ENCODE measurements around the gene SKOR1. TPM values are rescaled to one million over a fixed set of nuclear protein-coding genes. Genes with fewer than 3 reads are reported as not detected.

SKOR1 gene
- total RNA-seq, 1 donor from 2014 or later, result not detected

DNA sequence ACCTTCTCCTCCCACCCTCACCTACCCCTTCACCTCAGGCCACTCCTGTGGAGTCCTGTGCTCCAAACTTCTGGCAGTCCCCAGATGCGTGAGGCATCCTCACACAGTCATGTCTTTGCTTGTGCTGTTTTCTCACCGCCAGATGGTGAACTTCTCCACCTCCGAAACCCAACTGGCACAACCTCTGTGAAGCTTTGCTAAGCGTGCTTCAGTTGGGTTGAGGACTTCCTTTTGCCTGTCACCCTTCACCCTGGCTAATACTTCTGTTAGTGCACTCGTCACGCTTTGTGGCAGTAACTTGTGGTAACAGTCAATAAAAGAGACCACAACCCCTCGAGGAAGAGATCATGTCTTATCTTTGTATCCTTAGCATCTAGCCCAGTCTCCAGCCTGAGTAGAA lies 42.0 kb upstream of the SKOR1 start:
- TF ChIP-seq, protein P1, sequence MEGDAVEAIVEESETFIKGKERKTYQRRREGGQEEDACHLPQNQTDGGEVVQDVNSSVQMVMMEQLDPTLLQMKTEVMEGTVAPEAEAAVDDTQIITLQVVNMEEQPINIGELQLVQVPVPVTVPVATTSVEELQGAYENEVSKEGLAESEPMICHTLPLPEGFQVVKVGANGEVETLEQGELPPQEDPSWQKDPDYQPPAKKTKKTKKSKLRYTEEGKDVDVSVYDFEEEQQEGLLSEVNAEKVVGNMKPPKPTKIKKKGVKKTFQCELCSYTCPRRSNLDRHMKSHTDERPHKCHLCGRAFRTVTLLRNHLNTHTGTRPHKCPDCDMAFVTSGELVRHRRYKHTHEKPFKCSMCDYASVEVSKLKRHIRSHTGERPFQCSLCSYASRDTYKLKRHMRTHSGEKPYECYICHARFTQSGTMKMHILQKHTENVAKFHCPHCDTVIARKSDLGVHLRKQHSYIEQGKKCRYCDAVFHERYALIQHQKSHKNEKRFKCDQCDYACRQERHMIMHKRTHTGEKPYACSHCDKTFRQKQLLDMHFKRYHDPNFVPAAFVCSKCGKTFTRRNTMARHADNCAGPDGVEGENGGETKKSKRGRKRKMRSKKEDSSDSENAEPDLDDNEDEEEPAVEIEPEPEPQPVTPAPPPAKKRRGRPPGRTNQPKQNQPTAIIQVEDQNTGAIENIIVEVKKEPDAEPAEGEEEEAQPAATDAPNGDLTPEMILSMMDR (IDR thresholded peaks at IDR 0.05), result no peak
- Histone ChIP-seq H3K9me3 (no peaks in the 10 kb centered on the region), H3K36me3 (no peaks in the 10 kb centered on the region), H3K27ac (no peak overlapping the region), H3K27me3 (no peaks in the 10 kb centered on the region), H3K4me1 (no peaks in the 10 kb centered on the region), H3K4me3 (no peak overlapping the region)
- intact Hi-C loops (cut with DNase I), result no loop called here
- DNase-seq (ENCODE audit: low spot score in 2 of 2), result no peak

DNA sequence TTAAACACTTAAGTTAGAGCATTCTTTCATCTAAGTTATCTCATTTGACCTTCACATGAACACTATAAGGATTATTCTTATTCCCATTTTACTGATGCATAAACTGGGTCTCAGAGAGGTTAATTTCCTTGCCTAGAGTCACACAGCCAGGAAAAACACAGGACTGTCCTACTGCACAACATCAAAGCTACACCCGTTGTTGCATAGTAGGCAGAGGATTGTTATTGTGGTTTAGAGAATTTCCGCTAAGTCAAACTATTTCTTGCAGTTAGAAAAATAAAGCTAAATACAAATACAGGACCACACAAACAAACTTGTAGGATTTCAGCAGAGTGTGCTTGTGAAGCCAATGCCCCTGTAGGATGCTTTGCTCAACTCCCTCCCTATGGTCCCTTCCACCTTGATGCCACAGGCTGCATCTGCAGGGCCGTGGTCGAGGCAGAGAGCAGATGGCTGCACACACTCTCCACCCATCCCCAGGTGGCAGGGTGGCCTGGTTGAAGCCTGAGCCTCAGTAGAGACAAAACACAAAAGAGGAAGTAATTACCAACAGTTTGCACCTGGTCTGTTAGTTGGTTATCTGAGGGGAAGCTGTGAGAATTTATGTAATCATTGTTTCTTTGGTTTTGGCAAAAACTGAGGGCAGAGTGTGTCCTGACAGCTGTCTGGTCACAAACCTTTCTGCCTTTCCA lies 41.1 kb upstream of the SKOR1 start:
- Histone ChIP-seq H3K27me3 (no peaks in the 10 kb centered on the region), H3K4me1 (no peaks in the 10 kb centered on the region), H3K27ac (no peak overlapping the region), H3K9me3 (no peaks in the 10 kb centered on the region), H3K36me3 (no peaks in the 10 kb centered on the region), H3K4me3 (no peak overlapping the region)
- TF ChIP-seq, protein P1 (IDR thresholded peaks at IDR 0.05), result no peak
- no peak for DNase-seq (ENCODE audit: low spot score in 2 of 2)
- intact Hi-C loops (cut with DNase I), result no loop called here

DNA sequence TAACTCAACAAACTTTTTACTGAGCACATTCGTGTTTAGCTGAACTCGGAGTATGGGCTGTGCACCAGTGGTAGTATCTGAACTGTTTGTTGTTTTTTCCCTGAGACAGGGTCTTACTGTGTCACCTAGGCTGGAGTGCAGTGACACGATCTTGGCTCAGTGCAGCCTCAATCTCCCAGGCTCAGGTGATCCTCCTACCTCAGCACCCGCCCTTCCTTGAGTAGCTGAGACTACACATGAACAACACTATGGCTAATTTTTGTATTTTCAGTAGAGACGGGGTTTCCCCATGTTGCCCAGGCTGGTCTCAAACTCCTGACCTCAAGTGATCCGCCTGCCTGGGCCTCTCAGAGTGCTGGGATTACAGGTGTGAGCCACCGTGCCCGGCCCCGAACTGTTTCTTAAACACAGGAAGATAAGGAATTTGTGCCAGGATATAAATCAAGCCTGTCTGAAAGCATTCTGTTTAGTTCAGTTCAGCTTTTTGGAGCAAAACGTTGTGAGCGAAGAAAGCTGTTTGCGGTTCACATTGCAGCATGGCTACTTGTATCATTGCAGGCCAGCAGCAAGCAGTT lies 40.4 kb upstream of the SKOR1 start:
- Histone ChIP-seq H3K27ac (no peak overlapping the region), H3K4me3 (no peak overlapping the region), H3K27me3 (no peaks in the 10 kb centered on the region), H3K9me3 (no peaks in the 10 kb centered on the region), H3K4me1 (no peaks in the 10 kb centered on the region), H3K36me3 (no peaks in the 10 kb centered on the region)
- no peak for DNase-seq (ENCODE audit: low spot score in 2 of 2)
- TF ChIP-seq, protein P1 (IDR thresholded peaks at IDR 0.05), result no peak
- intact Hi-C loops (cut with DNase I), result no loop called here

DNA sequence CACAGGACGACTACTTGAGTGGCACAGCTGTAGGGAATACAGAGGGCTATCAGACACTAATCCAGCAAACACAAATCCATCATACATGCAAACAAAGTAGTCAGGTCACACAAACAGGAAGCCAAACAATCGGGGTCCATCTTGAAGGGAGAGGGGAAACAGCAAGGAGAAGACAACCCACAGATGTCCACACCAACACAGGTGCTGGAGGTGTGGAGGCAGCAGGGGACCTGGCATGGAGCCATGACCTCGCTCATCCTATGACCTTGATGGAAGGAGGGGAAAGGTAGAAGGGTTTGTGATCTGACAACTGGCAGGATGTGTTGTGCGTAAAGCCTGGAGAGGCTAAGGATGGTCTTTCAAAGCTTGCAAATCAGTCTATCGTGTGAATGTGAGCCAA lies 39.9 kb upstream of the SKOR1 start:
- H3K27ac ChIP-seq, result no peak overlapping the region
- no peak overlapping the region for H3K4me3 ChIP-seq
- H3K4me1 ChIP-seq, result no peaks in the 10 kb centered on the region
- H3K9me3 ChIP-seq, result no peaks in the 10 kb centered on the region
- H3K36me3 ChIP-seq, result no peaks in the 10 kb centered on the region
- DNase-seq (ENCODE audit: low spot score in 2 of 2), result no peak
- TF ChIP-seq, protein P1 (IDR thresholded peaks at IDR 0.05), result no peak
- intact Hi-C loops (cut with DNase I), result no loop called here
- no peaks in the 10 kb centered on the region for H3K27me3 ChIP-seq

DNA sequence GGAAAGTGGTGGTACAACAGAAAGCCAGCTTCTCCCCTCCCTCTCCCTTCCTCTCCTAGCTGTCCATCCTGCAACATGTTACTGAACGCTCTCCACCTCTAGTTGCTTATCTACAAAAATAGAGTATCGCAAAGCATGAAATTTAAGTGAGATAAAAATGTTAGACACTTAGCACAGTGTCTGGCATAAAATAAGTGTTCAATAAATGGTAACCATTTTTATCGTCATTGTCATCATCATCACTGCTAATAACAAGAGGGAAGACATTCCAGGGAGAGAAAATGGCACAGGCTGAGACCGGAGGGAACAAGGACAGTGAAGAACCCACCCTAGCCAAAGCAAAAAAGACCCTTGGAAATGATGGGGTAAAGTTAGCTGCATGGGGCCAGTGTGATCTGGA lies 38.7 kb upstream of the SKOR1 start:
- H3K4me3 ChIP-seq, result no peak overlapping the region
- intact Hi-C loops (cut with DNase I), result no loop called here
- no peaks in the 10 kb centered on the region for H3K9me3 ChIP-seq
- H3K4me1 ChIP-seq, result no peaks in the 10 kb centered on the region
- no peaks in the 10 kb centered on the region for H3K27me3 ChIP-seq
- TF ChIP-seq, protein P1 (IDR thresholded peaks at IDR 0.05), result no peak
- no peak for DNase-seq (ENCODE audit: low spot score in 2 of 2)
- H3K27ac ChIP-seq, result no peak overlapping the region
- no peaks in the 10 kb centered on the region for H3K36me3 ChIP-seq

Data from ascending aorta (tissue), 2 donors.